SU-DHL-6 (cell line): ENCODE measurements around the gene IQGAP3.

ENCODE experiments used
- H2AFZ ChIP-seq: fragments of 200-600 bp; sonication (generic); 2 replicates; pipeline ENCODE4 v1.6.1; 2014; ENCODE audit warnings: low read depth, mild to moderate bottlenecking, moderate library complexity, mixed read lengths, antibody characterized with exemption, low read length; ENCODE audit not compliant: severe bottlenecking
- H3F3A ChIP-seq: fragments of 200-600 bp; shearing (Covaris generic); 2 replicates; pipeline ENCODE4 v1.6.0; 2016; ENCODE audit warnings: antibody characterized with exemption, mild to moderate bottlenecking; ENCODE audit not compliant: insufficient read depth
- H3K27ac ChIP-seq: fragments of 200-600 bp; sonication (generic); 2 replicates; pipeline ENCODE4 v1.5.1; 2016; ENCODE audit warnings: low read depth, mild to moderate bottlenecking, low read length, moderate library complexity, mixed read lengths
- H3K27me3 ChIP-seq: fragments of 200-600 bp; sonication (generic), shearing (Covaris generic); 2 replicates; pipeline ENCODE4 v1.6.0; 2014; ENCODE audit warnings: mild to moderate bottlenecking, low read length
- H3K36me3 ChIP-seq: fragments of 200-600 bp; sonication (generic); 2 replicates; pipeline ENCODE4 v1.6.1; 2014; ENCODE audit warnings: mild to moderate bottlenecking, low read length, mixed read lengths
- H3K4me2 ChIP-seq: fragments of 300-600, 200-600 bp; shearing (Covaris generic), sonication (generic); 2 replicates; pipeline ENCODE4 v1.6.0; 2014; ENCODE audit warnings: low read length, low read depth, mild to moderate bottlenecking; ENCODE audit not compliant: poor library complexity, severe bottlenecking
- H3K4me3 ChIP-seq: fragments of 200-600 bp; sonication (generic); 2 replicates; pipeline ENCODE4 v1.5.1; 2014; ENCODE audit warnings: antibody characterized with exemption, low read length, mild to moderate bottlenecking, mixed read lengths; ENCODE audit not compliant: insufficient read depth, poor library complexity, severe bottlenecking
- H3K79me2 ChIP-seq: fragments of 200-600 bp; sonication (generic); 2 replicates; pipeline ENCODE4 v1.6.1; 2014; ENCODE audit warnings: mild to moderate bottlenecking, low read length, moderate library complexity; ENCODE audit not compliant: insufficient read depth
- H3K9ac ChIP-seq: fragments of 200-600 bp; sonication (generic); 2 replicates; pipeline ENCODE4 v1.7.0; 2014; ENCODE audit warnings: mild to moderate bottlenecking, low read length
- H3K9me2 ChIP-seq: fragments of 200-600 bp; sonication (generic); replicated peaks from 2 replicates; pipeline ENCODE4 v1.6.1; 2014; ENCODE audit warnings: low read length; ENCODE audit not compliant: insufficient read depth
- H3K9me3 ChIP-seq: fragments of 200-600 bp; sonication (generic); 2 replicates; pipeline ENCODE4 v1.6.1; 2014; ENCODE audit warnings: low read length, mixed read lengths; ENCODE audit not compliant: insufficient read depth
- H4K20me1 ChIP-seq: fragments of 200-600 bp; sonication (generic); 2 replicates; pipeline ENCODE4 v1.6.1; 2014; ENCODE audit warnings: low read depth, mild to moderate bottlenecking, antibody characterized with exemption, low read length, moderate library complexity, mixed read lengths
- CTCF ChIP-seq: fragments of 200-600 bp; sonication (generic); IDR thresholded peaks from one replicate; pipeline ENCODE4 v1.5.1; 2017; ENCODE audit warnings: antibody characterized with exemption, mild to moderate bottlenecking, low read length, moderate library complexity; ENCODE audit not compliant: insufficient read depth, poor library complexity, severe bottlenecking
- EZH2phosphoT487 ChIP-seq: fragments of 200-600 bp; sonication (generic), shearing (Covaris generic); conservative IDR thresholded peaks from 2 replicates; pipeline ENCODE4 v1.6.1; 2018; ENCODE audit warnings: mild to moderate bottlenecking, antibody characterized with exemption, low read length, moderate library complexity, mixed read lengths

IQGAP3 gene

GRCh38 chr1:156491151-156491949, 81.0 kb downstream of the IQGAP3 start:
- Histone ChIP-seq H2AFZ (no peak overlapping the region), H3K4me3 (peak overlapping the region; percentile 23), H4K20me1 (no peaks in the 10 kb centered on the region), H3K9ac (peak overlapping the region; percentile 66), H3K27me3 (no peaks in the 10 kb centered on the region), H3K36me3 (no peaks in the 10 kb centered on the region), H3K9me3 (no peaks in the 10 kb centered on the region), H3F3A (peaks cover 59% of the 10 kb centered on the region), H3K27ac (peak overlapping the region; percentile 98), H3K4me2 (peak overlapping the region; percentile 77), H3K79me2 (peaks cover 92% of the 10 kb centered on the region), H3K9me2 (no peaks in the 10 kb centered on the region)
- TF ChIP-seq CTCF = no peak
- TF ChIP-seq EZH2phosphoT487 = no peak

DNA sequence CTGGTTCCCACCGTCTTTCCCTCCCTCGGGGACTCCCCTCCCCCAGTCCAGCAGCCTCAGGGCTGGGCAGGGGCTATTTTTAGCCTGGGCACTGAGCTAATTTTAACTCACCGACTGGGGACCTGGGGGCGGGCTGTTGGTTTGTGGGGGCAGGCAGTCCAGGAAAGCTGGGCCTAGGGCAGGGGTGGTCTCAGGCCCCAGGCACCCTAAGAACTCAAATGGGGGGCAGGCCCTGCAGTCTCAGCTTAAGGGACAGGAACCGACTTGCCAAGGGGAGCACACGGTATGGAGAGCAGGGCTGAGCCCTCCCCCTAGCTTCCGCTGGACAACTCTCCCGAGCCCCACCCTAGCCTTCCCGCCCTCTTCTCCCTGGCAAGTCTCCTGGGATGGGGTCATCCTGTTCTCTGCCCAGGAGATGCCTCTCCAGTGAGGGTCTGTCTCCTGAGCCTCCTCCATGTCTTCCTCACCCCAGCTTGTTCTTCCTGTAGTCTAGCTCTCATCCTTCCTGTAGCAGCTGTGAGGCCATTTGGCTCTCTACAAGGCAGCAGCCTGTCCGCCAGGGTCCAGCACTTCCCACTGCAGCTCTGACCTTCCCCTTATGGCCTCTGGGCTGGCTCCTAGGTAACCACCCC, 81.8 kb downstream of the IQGAP3 start:
- H3K4me3 ChIP-seq = peak overlapping the region; percentile 23
- H3F3A ChIP-seq = peaks cover 50% of the 10 kb centered on the region

GRCh38 chr1:156489935-156490293, 82.5 kb downstream of the IQGAP3 start:
- peak overlapping the region; percentile 66 for H3K9ac ChIP-seq
- H3K4me2 ChIP-seq = peak overlapping the region; percentile 77
- H3K27ac ChIP-seq = peak overlapping the region; percentile 98

More for the DNA sequence above, 81.8 kb downstream of the IQGAP3 start:
- peak overlapping the region; percentile 66 for H3K9ac ChIP-seq
- H3K79me2 ChIP-seq = peaks cover 91% of the 10 kb centered on the region
- H3K4me2 ChIP-seq = peak overlapping the region; percentile 77
- H3K9me3 ChIP-seq = no peaks in the 10 kb centered on the region
- TF ChIP-seq EZH2phosphoT487 = no peak
- TF ChIP-seq CTCF = no peak
- H2AFZ ChIP-seq = no peak overlapping the region
- no peaks in the 10 kb centered on the region for H4K20me1 ChIP-seq
- peak overlapping the region; percentile 98 for H3K27ac ChIP-seq
- no peaks in the 10 kb centered on the region for H3K27me3 ChIP-seq
- no peaks in the 10 kb centered on the region for H3K36me3 ChIP-seq
- no peaks in the 10 kb centered on the region for H3K9me2 ChIP-seq

More at GRCh38 chr1:156489935-156490293, 82.5 kb downstream of the IQGAP3 start:
- Histone ChIP-seq H2AFZ (no peak overlapping the region), H3K9me3 (no peaks in the 10 kb centered on the region), H3K79me2 (peaks cover 91% of the 10 kb centered on the region), H3K36me3 (no peaks in the 10 kb centered on the region), H3K9me2 (no peaks in the 10 kb centered on the region), H3K4me3 (peak overlapping the region; percentile 23), H3F3A (peaks cover 45% of the 10 kb centered on the region), H4K20me1 (no peaks in the 10 kb centered on the region), H3K27me3 (no peaks in the 10 kb centered on the region)
- TF ChIP-seq EZH2phosphoT487 (no peak), CTCF (no peak)
